NK-92 treated with Interleukin-12 subunit alpha and Interleukin-12 subunit beta, amount 100 ng/mL, for 24 hours (cell line): Measurements from ENCODE around the gene HYOU1.
"Not testable (repeated sequence)": the region's sequence is repeated elsewhere in the genome, so short reads cannot be mapped to it uniquely, and the experiment has no call there.

ENCODE experiments used
- DNase-seq: peaks from one replicate; lab custom pipeline; 2025; lab: John Stamatoyannopoulos, UW

Gene HYOU1

GRCh38 chr11:119057000-119057769, at the start of gene HYOU1:
Gene HYOU1, minus strand, starts transcription at chr11:119057205. Its CDS starts 1,045 bp downstream, at chr11:119056160.
- DNase-seq: peak; percentile 99

GRCh38 chr11:119103793-119104192, 46.8 kb upstream of the HYOU1 start:
- no peak for DNase-seq

- not testable (repeated sequence) for DNase-seq
Measured at GRCh38 chr11:119103161-119103664, 46.2 kb upstream of the HYOU1 start.

GRCh38 chr11:119101759-119102423, 44.9 kb upstream of the HYOU1 start, which contains the start of gene DPAGT1:
Gene DPAGT1, minus strand, starts transcription at chr11:119101853. Its CDS starts 198 bp downstream, at chr11:119101655.
- DNase-seq: peak; percentile 81

DNA sequence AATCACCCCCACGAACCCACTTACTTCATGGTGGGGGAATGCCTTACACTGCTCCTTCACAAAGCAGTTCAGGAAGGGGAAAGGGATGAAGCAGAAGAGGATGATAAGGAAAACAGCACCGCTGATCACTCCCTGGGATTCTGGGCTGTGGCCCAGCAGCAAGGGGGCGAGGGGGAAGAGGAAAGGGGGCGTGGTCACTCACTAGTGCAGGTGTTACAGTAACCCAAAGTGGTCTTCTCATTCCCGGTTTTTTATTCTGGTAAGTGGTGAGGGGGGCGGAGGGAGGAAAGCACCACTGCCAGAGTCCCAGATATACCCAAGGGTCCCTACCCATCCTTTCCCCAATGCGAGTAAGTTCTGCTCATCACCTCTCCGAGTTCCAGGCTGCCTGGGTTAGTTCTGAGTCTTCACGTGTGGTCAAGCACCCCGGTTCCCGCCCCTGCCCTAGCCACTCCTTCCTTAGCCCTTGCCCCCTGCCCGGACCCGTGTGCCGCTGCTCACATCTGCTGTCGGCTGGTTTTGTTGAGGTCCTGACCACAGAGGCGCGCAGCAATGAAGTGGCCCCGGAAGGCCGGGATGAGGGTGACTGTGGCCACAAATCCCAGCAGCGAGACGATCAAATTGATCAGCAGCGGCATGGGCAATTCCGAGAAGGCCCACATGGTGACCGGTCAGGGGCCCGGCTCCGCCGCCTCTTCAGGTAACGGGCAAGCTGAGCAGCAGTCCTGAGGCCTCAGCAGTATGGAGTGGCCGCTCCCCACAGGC, 44.2 kb upstream of the HYOU1 start:
- peak; percentile 58 for DNase-seq

- no peak for DNase-seq
Measured at GRCh38 chr11:119100246-119100970, 43.4 kb upstream of the HYOU1 start.

DNA sequence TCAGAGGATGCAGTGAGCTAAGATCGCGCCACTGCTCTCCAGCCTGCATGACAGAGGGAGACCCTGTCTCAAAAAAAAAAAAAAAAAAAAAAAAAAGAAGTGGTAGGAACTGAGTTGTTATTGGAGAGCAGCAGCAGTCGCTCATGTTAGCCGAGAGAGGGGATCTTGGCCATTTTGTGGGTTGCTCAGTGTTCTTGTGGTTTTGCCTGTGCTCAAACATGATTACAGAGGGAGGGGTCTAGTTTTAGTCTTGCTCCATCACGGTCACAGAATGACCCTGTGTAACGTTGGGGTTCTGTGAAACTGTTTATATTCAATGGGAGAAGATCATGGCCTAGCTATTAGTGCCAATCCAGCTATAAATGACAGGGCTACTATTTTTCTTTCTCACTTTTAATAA, 42.7 kb upstream of the HYOU1 start:
- DNase-seq: no peak

DNA sequence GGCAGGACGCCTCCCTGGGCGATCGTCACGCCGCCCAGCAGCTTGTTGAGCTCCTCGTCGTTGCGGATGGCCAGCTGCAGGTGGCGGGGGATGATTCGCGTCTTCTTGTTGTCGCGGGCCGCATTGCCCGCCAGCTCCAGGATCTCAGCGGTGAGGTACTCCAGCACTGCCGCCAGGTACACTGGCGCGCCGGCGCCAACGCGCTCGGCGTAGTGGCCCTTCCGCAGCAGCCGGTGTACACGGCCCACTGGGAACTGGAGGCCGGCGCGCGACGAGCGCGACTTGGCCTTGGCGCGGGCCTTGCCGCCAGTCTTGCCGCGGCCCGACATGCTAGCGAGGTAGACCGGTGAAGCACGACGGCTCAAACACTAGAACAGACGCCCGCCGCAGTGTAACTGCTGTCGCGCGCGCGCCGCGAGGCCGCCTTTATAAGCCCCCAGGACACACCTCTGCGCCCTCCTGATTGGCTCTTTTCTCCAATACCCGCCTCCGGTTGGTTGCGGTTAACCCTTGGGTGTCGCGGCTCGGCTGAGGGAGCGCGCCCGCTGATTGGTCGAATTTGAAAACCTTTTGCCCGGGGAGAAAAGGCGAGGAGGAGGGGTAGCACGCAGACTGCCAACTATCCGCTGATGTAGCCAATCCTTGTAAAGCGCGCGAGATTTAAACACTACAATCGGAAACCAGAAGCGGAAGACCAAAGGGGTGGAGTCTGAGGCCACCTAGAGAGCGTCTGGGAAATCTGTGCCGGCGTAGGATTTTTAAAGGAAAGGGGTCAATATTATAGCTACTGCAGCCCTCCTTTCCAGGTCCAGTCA, 38.3 kb upstream of the HYOU1 start:
- DNase-seq: peak; percentile 99

- DNase-seq: peak; percentile 78
Measured at GRCh38 chr11:119094816-119095065, 37.7 kb upstream of the HYOU1 start.

- peak; percentile 78 for DNase-seq
Measured at GRCh38 chr11:119093942-119094815, 37.2 kb upstream of the HYOU1 start.

- no peak for DNase-seq
Measured at GRCh38 chr11:119092880-119093842, 36.2 kb upstream of the HYOU1 start.

DNA sequence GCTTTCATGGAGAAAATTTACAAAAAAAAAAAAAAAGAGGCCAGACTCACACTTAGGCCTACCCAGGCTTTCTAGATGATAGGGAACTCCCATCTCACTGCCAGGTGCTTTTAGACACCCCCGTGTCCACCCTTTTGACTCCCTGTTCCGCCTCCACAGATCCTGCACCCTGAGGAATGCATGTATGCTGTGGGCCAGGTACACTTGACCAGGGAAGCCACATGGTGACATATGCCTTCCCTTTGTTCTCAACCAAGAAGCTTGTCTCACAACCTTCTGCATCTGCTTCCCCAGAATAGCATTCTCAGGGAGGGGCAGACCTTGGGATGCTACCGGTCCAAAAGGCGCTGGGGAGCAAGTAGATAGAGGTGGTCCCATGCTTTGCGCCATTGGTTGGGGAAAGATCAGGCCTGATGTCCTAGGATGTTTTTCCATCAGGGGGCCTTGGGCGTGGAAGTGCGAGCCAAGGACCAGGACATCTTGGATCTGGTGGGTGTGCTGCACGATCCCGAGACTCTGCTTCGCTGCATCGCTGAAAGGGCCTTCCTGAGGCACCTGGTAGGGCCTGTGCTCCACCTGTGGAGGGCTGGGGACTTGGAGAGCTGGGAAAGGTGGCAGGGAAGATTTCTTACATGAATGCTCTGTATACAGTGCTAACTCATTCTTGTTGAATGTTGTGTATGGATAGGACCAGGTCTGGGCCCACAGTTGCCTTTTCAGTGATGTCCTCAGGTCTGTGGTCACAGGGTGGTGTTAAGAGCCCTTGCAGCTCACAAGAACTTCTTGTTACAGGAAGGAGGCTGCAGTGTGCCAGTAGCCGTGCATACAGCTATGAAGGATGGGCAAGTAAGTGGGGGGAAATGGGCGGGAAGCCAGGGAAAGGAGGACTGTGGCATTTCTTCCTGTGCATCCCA, 35.2 kb upstream of the HYOU1 start:
- DNase-seq: no peak

DNA sequence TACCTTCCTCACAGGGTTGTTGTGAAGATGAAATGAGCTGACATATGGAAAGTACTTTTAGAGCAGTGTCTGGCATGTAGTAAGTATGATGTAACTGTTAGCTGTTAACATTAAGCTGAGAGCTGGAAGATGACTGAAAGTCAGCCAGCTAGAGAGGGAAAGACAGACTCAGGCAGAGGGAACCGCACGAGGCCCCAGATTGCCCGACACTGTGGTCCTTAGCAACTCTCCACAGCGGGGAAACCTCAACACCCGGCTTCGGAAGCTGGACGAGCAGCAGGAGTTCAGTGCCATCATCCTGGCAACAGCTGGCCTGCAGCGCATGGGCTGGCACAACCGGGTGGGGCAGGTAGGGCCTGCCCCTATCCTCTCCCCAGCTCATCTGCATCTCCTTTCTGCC, 34.2 kb upstream of the HYOU1 start:
- no peak for DNase-seq

DNA sequence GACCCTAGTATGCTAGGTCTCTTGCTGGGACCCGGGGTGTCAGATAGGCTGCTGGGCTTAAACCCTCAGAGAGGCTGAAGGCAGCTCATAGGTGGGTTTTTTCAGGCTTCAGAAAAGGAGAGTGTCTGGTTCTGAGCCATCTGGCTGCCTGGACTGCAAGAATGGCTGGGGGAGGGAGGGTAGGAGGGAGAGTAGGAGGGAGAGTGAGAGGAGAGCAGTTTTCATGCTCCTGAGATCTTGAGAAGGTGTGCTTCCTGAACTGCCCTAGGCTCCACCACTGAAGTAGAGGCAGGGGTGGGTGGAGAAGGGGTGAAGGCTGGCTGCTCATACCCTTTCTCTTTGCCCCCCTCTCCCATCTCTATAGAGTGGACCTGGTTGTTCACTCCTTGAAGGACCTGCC, 32.3 kb upstream of the HYOU1 start:
- no peak for DNase-seq

DNA sequence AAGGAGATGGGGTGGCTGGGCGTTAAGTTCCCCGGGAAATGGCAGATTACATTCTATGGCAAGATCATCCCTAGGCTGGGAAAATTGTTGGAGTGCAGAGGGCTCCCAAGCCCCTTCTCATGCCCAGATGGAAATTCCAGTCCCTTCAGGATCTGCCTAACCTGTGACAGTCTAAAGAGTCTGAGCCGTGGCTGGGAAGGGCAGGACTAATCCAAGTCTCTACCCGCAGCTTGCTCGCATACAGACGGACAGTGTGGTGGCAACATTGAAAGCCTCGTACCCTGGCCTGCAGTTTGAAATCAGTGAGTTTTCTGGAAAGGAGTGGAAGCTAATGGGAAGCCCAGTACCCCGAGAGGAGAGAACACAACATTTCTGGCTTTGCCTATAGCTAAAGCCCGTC, 31.4 kb upstream of the HYOU1 start:
- DNase-seq: no peak

GRCh38 chr11:119087747-119088241, 30.8 kb upstream of the HYOU1 start:
- no peak for DNase-seq

DNA sequence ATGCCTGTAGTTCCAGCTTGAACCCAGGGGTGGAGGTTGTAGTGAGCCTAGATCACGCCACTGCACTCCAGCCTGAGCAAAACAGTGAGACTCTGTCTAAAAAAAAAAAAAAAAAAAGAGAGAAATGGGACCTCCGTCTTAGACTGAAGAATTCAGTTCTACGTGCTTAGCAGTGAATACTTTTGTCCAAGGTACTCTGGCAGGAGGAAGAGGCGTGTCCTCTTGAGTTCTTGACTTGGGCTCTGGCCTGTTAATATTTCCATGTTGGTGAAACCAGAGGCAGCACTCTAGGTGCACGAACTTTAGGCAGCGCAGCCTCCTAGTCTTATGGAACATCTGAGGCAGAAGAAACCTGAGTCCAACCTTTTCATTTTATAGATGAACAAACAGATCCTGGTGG, 30.1 kb upstream of the HYOU1 start:
- DNase-seq: no peak

DNA sequence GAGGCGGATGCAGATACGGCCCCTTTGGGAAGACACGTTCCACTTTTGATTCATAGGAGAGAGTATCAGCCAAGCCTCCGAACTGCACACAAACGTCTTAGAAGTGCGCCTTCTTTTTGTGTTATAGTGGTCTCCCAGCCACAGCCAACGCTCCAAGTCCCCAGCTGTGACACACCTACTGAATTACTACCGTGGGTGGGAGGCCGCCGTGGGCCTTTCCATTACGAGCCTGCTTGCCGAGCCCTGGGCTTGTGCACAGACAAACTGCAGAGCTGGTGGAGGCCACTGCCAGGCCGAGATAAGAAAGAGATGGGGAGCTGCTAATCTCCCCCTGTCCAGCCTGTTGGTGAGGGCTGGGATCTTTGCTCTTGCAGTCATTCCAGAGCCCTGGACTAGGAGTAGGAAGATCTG, 28.4 kb upstream of the HYOU1 start:
- no peak for DNase-seq
